ENCODE measurements around the gene PPM1H. TPM values are rescaled to one million over a fixed set of nuclear protein-coding genes. Genes with fewer than 3 reads are reported as not detected.

Gene PPM1H
- total and polyA plus RNA-seq, 10 of the 15 experiments (the other 5 are each of a cell fraction or from before 2014, with no cell fraction given), result 0.11 to 0.83 (median 0.49) TPM

GRCh38 chr12:62726471-62726980 is 208.4 kb downstream of the PPM1H start:
- FAIRE-seq (no peak), ATAC-seq (no peak), DNase-seq (ENCODE audit: low read depth, low spot score) (no peak)
- no peaks in the 10 kb centered on the region for H3K27me3 ChIP-seq (replicated peaks in 1 of 2; ENCODE audit: control insufficient read depth in 2 of 2, insufficient read depth in 2 of 2, low read length in 1 of 2)
- no peaks in the 10 kb centered on the region for H3K79me2 ChIP-seq (ENCODE audit: control insufficient read depth, insufficient read depth, low read length)
- H3K27ac ChIP-seq (ENCODE audit: control insufficient read depth, insufficient read depth), result no peak overlapping the region
- ChIA-PET RAD21 (ENCODE audit: unreplicated experiment) (no interaction called here), POLR2A (no interaction called here), CTCF (no interaction called here), SMC1A (ENCODE audit: uncharacterized antibody, unreplicated experiment) (no interaction called here)
- in situ Hi-C loops (cut with MboI) (no loop called here), intact Hi-C loops (cut with micrococcal nuclease; ENCODE audit: unreplicated experiment) (no loop called here)
- peaks cover 4% of the 10 kb centered on the region; the same call in 1 of the 2 replicates for H3K4me1 ChIP-seq (ENCODE audit: control insufficient read depth, insufficient read depth, low read length)
- no peak overlapping the region for H2AFZ ChIP-seq (ENCODE audit: control insufficient read depth, low read depth, low read length)
- H3K4me3 ChIP-seq, result no peak overlapping the region
- no peak overlapping the region for H3K9ac ChIP-seq (ENCODE audit: control insufficient read depth, insufficient read depth, low read length)
- TF ChIP-seq IKZF2 (IDR thresholded peaks at IDR 0.05) (no peak), FOXK2 (IDR thresholded peaks at IDR 0.05) (no peak), ZBTB11 (CRISPR knock-in tag; IDR thresholded peaks at IDR 0.05) (no peak), RELA (IDR thresholded peaks at IDR 0.05; ENCODE audit: borderline replicate concordance, partially characterized antibody) (no peak), RFX5 (IDR thresholded peaks at IDR 0.05; ENCODE audit: low read depth, low read length) (no peak), POLR2AphosphoS2 (IDR thresholded peaks at IDR 0.05; ENCODE audit: low read depth, low read length) (no peak)
- TF ChIP-seq, protein P1, sequence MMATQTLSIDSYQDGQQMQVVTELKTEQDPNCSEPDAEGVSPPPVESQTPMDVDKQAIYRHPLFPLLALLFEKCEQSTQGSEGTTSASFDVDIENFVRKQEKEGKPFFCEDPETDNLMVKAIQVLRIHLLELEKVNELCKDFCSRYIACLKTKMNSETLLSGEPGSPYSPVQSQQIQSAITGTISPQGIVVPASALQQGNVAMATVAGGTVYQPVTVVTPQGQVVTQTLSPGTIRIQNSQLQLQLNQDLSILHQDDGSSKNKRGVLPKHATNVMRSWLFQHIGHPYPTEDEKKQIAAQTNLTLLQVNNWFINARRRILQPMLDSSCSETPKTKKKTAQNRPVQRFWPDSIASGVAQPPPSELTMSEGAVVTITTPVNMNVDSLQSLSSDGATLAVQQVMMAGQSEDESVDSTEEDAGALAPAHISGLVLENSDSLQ (IDR thresholded peaks at IDR 0.05), result no peak
- no peak overlapping the region for H3K4me2 ChIP-seq (ENCODE audit: control insufficient read depth, insufficient read depth)
- no TSS peak for BruUV-seq (replicated peaks)
- H3K36me3 ChIP-seq (ENCODE audit: control insufficient read depth in 2 of 2, insufficient read depth in 2 of 2, low read length in 1 of 2), result no peaks in the 10 kb centered on the region
- no peaks in the 10 kb centered on the region for H4K20me1 ChIP-seq (ENCODE audit: control insufficient read depth, insufficient read depth)
- no peaks in the 10 kb centered on the region for H3K9me3 ChIP-seq (replicated peaks; ENCODE audit: control insufficient read depth, insufficient read depth, low read length)
- 98% methylated on average over 6 of the region's 6 CpGs for WGBS (ENCODE audit: insufficient coverage, insufficient replicate concordance, low lambda C conversion rate, missing lambda C conversion rate)

Measured in GM12878 (cell line).